ENCODE results near the gene NEK8. TPM values are rescaled to one million over a fixed set of nuclear protein-coding genes. Genes with fewer than 3 reads are reported as not detected.
"Not testable (repeated sequence)": the region's sequence is repeated elsewhere in the genome, so short reads cannot be mapped to it uniquely, and the experiment has no call there.

The NEK8 gene
- total RNA-seq, 1 donor from 2014 or later: 4.3 TPM

- Histone ChIP-seq H3K4me1 (ENCODE audit: insufficient read depth, low read length) (peaks cover 49% of the 10 kb centered on the region), H3K4me2 (ENCODE audit: low read length) (peak overlapping the region; percentile 93), H4K20me1 (ENCODE audit: insufficient read depth, low read length) (peaks cover 68% of the 10 kb centered on the region), H3K4me3 (ENCODE audit: insufficient read depth, low read depth, low read length) (peak overlapping the region; percentile 84), H3K36me3 (ENCODE audit: insufficient read depth, low read length) (peaks cover 36% of the 10 kb centered on the region), H3K79me2 (ENCODE audit: insufficient read depth, low read length) (peaks cover 72% of the 10 kb centered on the region), H3K9me3 (ENCODE audit: insufficient read depth, low read depth, low read length) (no peaks in the 10 kb centered on the region), H3K9ac (ENCODE audit: low read length) (peak overlapping the region; percentile 91), H2AFZ (ENCODE audit: low read depth, low read length) (peak overlapping the region; percentile 51), H3K27ac (ENCODE audit: low read depth, low read length) (peak overlapping the region; percentile 87), H3K27me3 (ENCODE audit: insufficient read depth, low read length) (no peaks in the 10 kb centered on the region)
- peak overlapping the region; percentile 99 for H3K4me3 Mint-ChIP-seq (ENCODE audit: unreplicated experiment)
- H3K27ac Mint-ChIP-seq (ENCODE audit: unreplicated experiment): peak overlapping the region; percentile 95
- TF ChIP-seq CTCF (IDR thresholded peaks at IDR 0.05; ENCODE audit: insufficient read depth, low read depth, low read length) (no peak), EZH2 (IDR thresholded peaks at IDR 0.05; ENCODE audit: insufficient read depth, low read length) (no peak)
- no peaks in the 10 kb centered on the region for H3K27me3 Mint-ChIP-seq (ENCODE audit: low read depth, unreplicated experiment)
- no peaks in the 10 kb centered on the region for H3K9me3 Mint-ChIP-seq (ENCODE audit: unreplicated experiment)
- H3K4me1 Mint-ChIP-seq (ENCODE audit: low read depth, unreplicated experiment): peaks cover 33% of the 10 kb centered on the region
- H3K36me3 Mint-ChIP-seq (ENCODE audit: low read depth, unreplicated experiment): peaks cover 25% of the 10 kb centered on the region
- DNase-seq (ENCODE audit: low read depth) (no peak), FAIRE-seq (no peak)
Observed at GRCh38 chr17:28719021-28719433, 9.6 kb upstream of the NEK8 start.

GRCh38 chr17:28720247-28720996 is 8.2 kb upstream of the NEK8 start:
- peaks cover 38% of the 10 kb centered on the region for H3K36me3 ChIP-seq (ENCODE audit: insufficient read depth, low read length)
- no peak overlapping the region for H2AFZ ChIP-seq (ENCODE audit: low read depth, low read length)
- no peak for TF ChIP-seq CTCF (IDR thresholded peaks at IDR 0.05; ENCODE audit: insufficient read depth, low read depth, low read length)
- TF ChIP-seq EZH2 (IDR thresholded peaks at IDR 0.05; ENCODE audit: insufficient read depth, low read length): no peak
- H3K79me2 ChIP-seq (ENCODE audit: insufficient read depth, low read length): peaks cover 64% of the 10 kb centered on the region
- no peaks in the 10 kb centered on the region for H3K9me3 ChIP-seq (ENCODE audit: insufficient read depth, low read depth, low read length)
- DNase-seq (ENCODE audit: low read depth) (no peak), FAIRE-seq (no peak)
- peak overlapping the region; percentile 93 for H3K4me2 ChIP-seq (ENCODE audit: low read length)
- peak overlapping the region; percentile 95 for H3K27ac Mint-ChIP-seq (ENCODE audit: unreplicated experiment)
- no peaks in the 10 kb centered on the region for H3K27me3 Mint-ChIP-seq (ENCODE audit: low read depth, unreplicated experiment)
- H3K4me1 Mint-ChIP-seq (ENCODE audit: low read depth, unreplicated experiment): peaks cover 42% of the 10 kb centered on the region
- H3K27me3 ChIP-seq (ENCODE audit: insufficient read depth, low read length): no peaks in the 10 kb centered on the region
- H4K20me1 ChIP-seq (ENCODE audit: insufficient read depth, low read length): peaks cover 68% of the 10 kb centered on the region
- peak overlapping the region; percentile 99 for H3K4me3 Mint-ChIP-seq (ENCODE audit: unreplicated experiment)
- H3K27ac ChIP-seq (ENCODE audit: low read depth, low read length): peak overlapping the region; percentile 87
- peaks cover 12% of the 10 kb centered on the region for H3K36me3 Mint-ChIP-seq (ENCODE audit: low read depth, unreplicated experiment)
- peak overlapping the region; percentile 84 for H3K4me3 ChIP-seq (ENCODE audit: insufficient read depth, low read depth, low read length)
- peak overlapping the region; percentile 91 for H3K9ac ChIP-seq (ENCODE audit: low read length)
- peaks cover 62% of the 10 kb centered on the region for H3K4me1 ChIP-seq (ENCODE audit: insufficient read depth, low read length)
- H3K9me3 Mint-ChIP-seq (ENCODE audit: unreplicated experiment): no peaks in the 10 kb centered on the region

GRCh38 chr17:28720997-28721329 is 7.6 kb upstream of the NEK8 start:
- H3K27ac ChIP-seq (ENCODE audit: low read depth, low read length); H3K9me3 ChIP-seq (ENCODE audit: insufficient read depth, low read depth, low read length); DNase-seq (ENCODE audit: low read depth); FAIRE-seq; H3K27me3 Mint-ChIP-seq (ENCODE audit: low read depth, unreplicated experiment); H3K27me3 ChIP-seq (ENCODE audit: insufficient read depth, low read length); H3K9me3 Mint-ChIP-seq (ENCODE audit: unreplicated experiment); H3K36me3 Mint-ChIP-seq (ENCODE audit: low read depth, unreplicated experiment); H2AFZ ChIP-seq (ENCODE audit: low read depth, low read length): not testable (repeated sequence)
- Histone ChIP-seq H3K4me2 (ENCODE audit: low read length) (peak overlapping the region; percentile 93), H3K4me1 (ENCODE audit: insufficient read depth, low read length) (peaks cover 63% of the 10 kb centered on the region), H3K36me3 (ENCODE audit: insufficient read depth, low read length) (peaks cover 36% of the 10 kb centered on the region), H3K4me3 (ENCODE audit: insufficient read depth, low read depth, low read length) (peak overlapping the region; percentile 84), H3K9ac (ENCODE audit: low read length) (peak overlapping the region; percentile 91), H3K79me2 (ENCODE audit: insufficient read depth, low read length) (peaks cover 58% of the 10 kb centered on the region), H4K20me1 (ENCODE audit: insufficient read depth, low read length) (peaks cover 65% of the 10 kb centered on the region)
- Mint-ChIP-seq H3K4me3 (ENCODE audit: unreplicated experiment) (peak overlapping the region; percentile 99), H3K27ac (ENCODE audit: unreplicated experiment) (peak overlapping the region; percentile 95), H3K4me1 (ENCODE audit: low read depth, unreplicated experiment) (peaks cover 39% of the 10 kb centered on the region)
